ENCODE measurements around the gene RBBP5. TPM values are rescaled to one million over a fixed set of nuclear protein-coding genes. Genes with fewer than 3 reads are reported as not detected.

RBBP5 gene
- total and polyA plus RNA-seq, 2 of the 4 experiments (the other 2 are of a cell fraction), result 7.3 to 37.5 TPM

GRCh38 chr1:205122489-205122882 lies 708 bp upstream of the RBBP5 start:
- intact Hi-C loops (cut with micrococcal nuclease), result loop anchor here (1.0 kb wide), 5 partner anchors 19 to 133 kb away; partner anchors contain the start of genes DSTYK and TMCC2

More at GRCh38 chr1:205122489-205122882, 708 bp upstream of the RBBP5 start:
- Histone ChIP-seq H3K14ac (replicated peaks; ENCODE audit: low read depth, low read length) (0 out of 2 replicates have a peak overlapping the region, but pooled peaks have one; percentile 6), H4K8ac (ENCODE audit: low read depth in 2 of 2, low read length in 2 of 2) (peak overlapping the region; percentile 28 to 82), H3K79me1 (ENCODE audit: low read depth in 1 of 2, low read length in 2 of 2) (peaks cover 8 to 31% of the 10 kb centered on the region in 2 experiments; a peak in 3 of 4 replicates), H2BK120ac (ENCODE audit: low read depth, low read length) (peak overlapping the region; percentile 6; the same call in 1 of the 2 replicates), H3K4me2 (ENCODE audit: low read depth, low read length) (peak overlapping the region; percentile 43), H3K18ac (ENCODE audit: low read depth, low read length) (no peak overlapping the region), H4K20me1 (ENCODE audit: insufficient read depth, low read length) (no peaks in the 10 kb centered on the region), H3K36me3 (ENCODE audit: control insufficient read depth, insufficient read depth, low read length) (no peaks in the 10 kb centered on the region), H2AFZ (replicated peaks; ENCODE audit: low read length, poor library complexity) (peak overlapping the region; percentile 86), H3K56ac (ENCODE audit: extremely low read depth, insufficient read depth, low read length) (peak overlapping the region; percentile 60), H2AK9ac (replicated peaks; ENCODE audit: low read depth, low read length, poor library complexity) (no peak overlapping the region), H3K9me1 (ENCODE audit: insufficient read depth, low read length) (no peaks in the 10 kb centered on the region), H2BK15ac (ENCODE audit: low read depth, low read length) (no peak overlapping the region), H3K4me1 (ENCODE audit: control insufficient read depth, insufficient read depth, low read length) (peaks cover 2% of the 10 kb centered on the region; the same call in 1 of the 2 replicates), H3K9me3 (ENCODE audit: control insufficient read depth, insufficient read depth, low read length) (no peaks in the 10 kb centered on the region), H3K4me3 (ENCODE audit: insufficient read depth, low read depth, low read length) (peak overlapping the region; percentile 37), H2BK5ac (ENCODE audit: low read depth, low read length, poor library complexity, severe bottlenecking) (peak overlapping the region; percentile 64), H4K91ac (ENCODE audit: insufficient read depth, low read depth, low read length) (no peak overlapping the region), H2AK5ac (ENCODE audit: low read depth, low read length) (no peak overlapping the region), H3K23ac (ENCODE audit: low read depth, low read length) (peak overlapping the region; percentile 6; the same call in 1 of the 2 replicates), H3K9ac (ENCODE audit: low read depth, low read length) (peak overlapping the region; percentile 33; the same call in 1 of the 2 replicates), H3K27ac (ENCODE audit: insufficient read depth, low read length) (peak overlapping the region; percentile 1; the same call in 1 of the 2 replicates), H2BK20ac (ENCODE audit: low read depth, low read length) (no peak overlapping the region; the same call in 1 of the 2 replicates), H3K27me3 (ENCODE audit: control insufficient read depth, insufficient read depth, low read length) (no peaks in the 10 kb centered on the region), H3K4ac (ENCODE audit: low read depth, low read length) (0 out of 2 replicates have a peak overlapping the region, but pooled peaks have one; percentile 12), H4K5ac (ENCODE audit: low read depth, low read length) (peak overlapping the region; percentile 11; the same call in 1 of the 2 replicates)
- no peak for DNase-seq
- dilution Hi-C loops (cut with HindIII; ENCODE audit: low sequenced_read_pairs, unreplicated experiment), result no loop called here
- TF ChIP-seq POLR2A (IDR thresholded peaks at IDR 0.05; ENCODE audit: low read depth, low read length) (no peak), MAFK (IDR thresholded peaks at IDR 0.05; ENCODE audit: low read depth, low read length) (no peak), MXI1 (IDR thresholded peaks at IDR 0.05; ENCODE audit: borderline replicate concordance, low read depth, low read length) (no peak), CEBPB (IDR thresholded peaks at IDR 0.05; ENCODE audit: low read depth, low read length) (no peak), USF2 (IDR thresholded peaks at IDR 0.05; ENCODE audit: low read depth, low read length) (no peak), MAZ (IDR thresholded peaks at IDR 0.05; ENCODE audit: borderline replicate concordance, low read depth, low read length) (no peak)
- BruUV-seq (replicated peaks), result no TSS peak
- peak; percentile 15 for ATAC-seq (ENCODE audit: low read depth)
- CTCF ChIA-PET, result interaction anchor here (0.6 to 1.8 kb wide), 6 partner anchors 18 to 784 kb away, joined by 3 to 6 read pairs (median 4); no protein-coding TSS in a partner anchor
- WGBS, 2 experiments (ENCODE audit: extremely low coverage in 2 of 2, insufficient read length in 1 of 2), result 61% methylated on average over 2 of the region's 9 CpGs; no CpG with 5 or more reads in 1 of the 2 experiments
- in situ Hi-C loops (cut with MboI; ENCODE audit: low sequenced_read_pairs), result no loop called here
- POLR2A ChIA-PET (ENCODE audit: unreplicated experiment), result no interaction called here

Measured in IMR-90 (cell line).